HEK293T (cell line): Measurements from ENCODE around the gene CDC34.

Experiments
- ARNT ChIP-seq: fragments of 450-650 bp; IDR thresholded peaks from 2 replicates; pipeline ENCODE4 v1.6.1; 2017; ENCODE audit warnings: mild to moderate bottlenecking
- BHLHE40 ChIP-seq: fragments of 450-650 bp; IDR thresholded peaks from 2 replicates; pipeline ENCODE4 v1.6.1; 2016; ENCODE audit warnings: mild to moderate bottlenecking, moderate library complexity, borderline replicate concordance
- CTBP1 ChIP-seq: fragments of 450-650 bp; IDR thresholded peaks from 2 replicates; pipeline ENCODE4 v1.6.1; 2016; ENCODE audit warnings: borderline replicate concordance
- ELF4 ChIP-seq: fragments of 450-650 bp; IDR thresholded peaks from 2 replicates; pipeline ENCODE4 v1.6.1; 2017; ENCODE audit warnings: antibody characterized with exemption
- FOXA1 ChIP-seq: fragments of 450-650 bp; IDR thresholded peaks from 2 replicates; pipeline ENCODE4 v1.6.1; 2016; ENCODE audit warnings: mild to moderate bottlenecking
- FOXK2 ChIP-seq: fragments of 450-650 bp; IDR thresholded peaks from 2 replicates; pipeline ENCODE4 v1.6.1; 2016; ENCODE audit warnings: mild to moderate bottlenecking
- FOXM1 ChIP-seq: fragments of 450-650 bp; IDR thresholded peaks from 2 replicates; pipeline ENCODE4 v1.6.1; 2017; ENCODE audit warnings: mild to moderate bottlenecking, borderline replicate concordance
- NFRKB ChIP-seq: fragments of 450-650 bp; IDR thresholded peaks from 2 replicates; pipeline ENCODE4 v1.6.1; 2016; ENCODE audit warnings: mild to moderate bottlenecking, moderate library complexity
- PKNOX1 ChIP-seq: fragments of 450-650 bp; IDR thresholded peaks from 2 replicates; pipeline ENCODE4 v1.6.1; 2016
- SP1 ChIP-seq: fragments of 450-650 bp; IDR thresholded peaks from 2 replicates; pipeline ENCODE4 v1.6.1; 2017
- SUZ12 ChIP-seq: fragments of 450-650 bp; IDR thresholded peaks from 2 replicates; pipeline ENCODE4 v1.6.1; 2016; ENCODE audit warnings: mild to moderate bottlenecking
- ZNF384 ChIP-seq: fragments of 450-650 bp; IDR thresholded peaks from 2 replicates; pipeline ENCODE4 v1.6.1; 2016

DNA sequence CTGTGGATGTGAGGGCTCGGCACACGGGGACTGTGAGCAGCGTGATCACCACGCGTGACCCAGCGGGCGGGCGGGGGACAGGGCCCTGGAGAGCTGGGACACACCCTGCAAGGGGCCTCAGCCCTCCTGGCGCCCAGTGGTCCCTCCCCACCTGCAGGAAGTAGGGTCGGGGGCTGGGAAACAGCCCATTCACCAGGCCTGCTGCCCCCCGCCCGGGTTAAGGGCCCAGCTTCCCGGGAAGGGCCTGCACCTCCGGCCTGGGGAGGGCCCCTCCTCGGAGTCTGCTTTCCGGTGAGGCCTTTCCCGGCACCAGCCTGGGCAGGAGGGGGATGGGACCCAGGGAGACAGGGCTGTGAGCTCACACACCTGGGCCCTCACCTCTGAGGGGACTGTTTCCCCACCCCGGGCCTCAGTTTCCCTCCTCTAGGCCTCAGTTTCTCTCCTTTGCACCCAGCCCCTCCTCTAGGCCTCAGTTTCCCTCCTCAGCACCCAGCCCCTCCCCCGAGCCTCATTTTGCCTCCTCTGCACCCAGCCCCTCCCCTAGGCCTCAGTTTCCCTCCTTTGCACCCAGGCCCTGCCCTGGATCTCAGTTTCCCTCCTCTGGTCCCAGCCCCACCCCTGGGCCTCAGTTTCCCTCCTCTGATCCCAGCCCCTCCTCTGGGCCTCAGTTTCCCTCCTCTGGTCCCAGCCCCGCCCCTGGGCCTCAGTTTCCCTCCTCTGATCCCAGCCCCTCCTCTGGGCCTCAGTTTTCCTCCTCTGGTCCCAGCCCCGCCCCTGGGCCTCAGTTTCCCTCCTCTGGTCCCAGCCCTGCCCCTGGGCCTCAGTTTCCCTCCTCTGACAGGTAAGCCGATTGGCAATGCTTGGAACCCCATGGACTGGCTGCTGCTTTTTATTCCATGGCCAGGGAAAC is 37.1 kb upstream of the CDC34 start:
- no peak for TF ChIP-seq FOXA1
- no peak for TF ChIP-seq BHLHE40
- no peak for TF ChIP-seq SUZ12
- no peak for TF ChIP-seq ELF4
- no peak for TF ChIP-seq SP1
- no peak for TF ChIP-seq ARNT
- TF ChIP-seq FOXK2, result no peak
- no peak for TF ChIP-seq FOXM1
- no peak for TF ChIP-seq NFRKB
- no peak for TF ChIP-seq ZNF384
- TF ChIP-seq PKNOX1, result no peak
- TF ChIP-seq CTBP1, result no peak
